H1 (cell line): ENCODE results near the gene BCL2L1. TPM values are rescaled to one million over a fixed set of nuclear protein-coding genes. Genes with fewer than 3 reads are reported as not detected.

Source experiments
- CTCF ChIA-PET: fragments of 300-600 bp; sonication (Branson Sonifier 250); formaldehyde crosslinking; loops from one replicate; lab custom pipeline; 2021; ENCODE audit not compliant: partially characterized antibody; lab: Charles Lee
- POLR2A ChIA-PET: fragments of 300-600 bp; sonication (Branson Sonifier 250); formaldehyde crosslinking; loops from one replicate; lab custom pipeline; 2021; ENCODE audit warnings: inconsistent platforms; ENCODE audit not compliant: partially characterized antibody; lab: Charles Lee
- DNase-seq, 2 experiments: peaks; one replicate each; pipeline versions ENCODE4 v3.0.0 to v3.0.0-alpha.2; 2010 to 2022; ENCODE audit warnings: low spot score in 2 of 2, low read depth in 1 of 2, mixed read lengths in 1 of 2
- FAIRE-seq: peaks from 2 replicates; lab custom pipeline; 2011; peaks lifted over from hg19 to GRCh38; lab: Jason Lieb, UNC
- H2AFZ ChIP-seq: 2 replicates; pipeline ENCODE4 v1.8.1; 2012; ENCODE audit warnings: low read length, inconsistent platforms
- H2AK5ac ChIP-seq: 2 replicates; pipeline ENCODE4 v1.6.1; 2013; ENCODE audit warnings: low read depth, low read length
- H2BK120ac ChIP-seq: replicated peaks from 2 replicates; pipeline ENCODE3; 2013; ENCODE audit warnings: low read depth, low read length, inconsistent platforms
- H2BK12ac ChIP-seq: 2 replicates; pipeline ENCODE4 v1.6.1; 2013; ENCODE audit warnings: low read depth, low read length
- H2BK15ac ChIP-seq: 2 replicates; pipeline ENCODE4 v1.6.1; 2013; ENCODE audit warnings: low read length
- H2BK20ac ChIP-seq: 2 replicates; pipeline ENCODE4 v1.6.1; 2013; ENCODE audit warnings: low read length
- H2BK5ac ChIP-seq: 2 replicates; pipeline ENCODE4 v1.6.1; 2013; ENCODE audit warnings: low read depth, low read length
- H3K14ac ChIP-seq: 2 replicates; pipeline ENCODE4 v1.6.1; 2013; ENCODE audit warnings: inconsistent platforms; ENCODE audit not compliant: insufficient read length
- H3K18ac ChIP-seq: 2 replicates; pipeline ENCODE4 v1.6.1; 2013; ENCODE audit warnings: low read length; ENCODE audit errors: extremely low read depth
- H3K23ac ChIP-seq: 2 replicates; pipeline ENCODE4 v1.6.1; 2013; ENCODE audit warnings: inconsistent platforms; ENCODE audit not compliant: insufficient read length
- H3K23me2 ChIP-seq: 2 replicates; pipeline ENCODE4 v1.6.1; 2013; ENCODE audit warnings: low read depth, low read length
- H3K27ac ChIP-seq: 2 replicates; pipeline ENCODE4 v1.6.1; 2011; ENCODE audit warnings: low read depth, low read length, inconsistent platforms
- H3K27me3 ChIP-seq, 4 experiments: replicated peaks in 1 of 4; 1 replicate in 1 of 4; 2 replicates in 3 of 4; pipeline versions ENCODE4 v1.6.1 to v1.8.1; 2011 to 2013; ENCODE audit warnings: low read length in 3 of 4, mild to moderate bottlenecking in 3 of 4, inconsistent platforms in 2 of 4, mixed read lengths in 2 of 4, moderate library complexity in 1 of 4; ENCODE audit not compliant: control insufficient read depth in 3 of 4, insufficient read depth in 3 of 4; ENCODE audit errors: extremely low read depth in 1 of 4
- H3K36me3 ChIP-seq, 4 experiments: 2 replicates each; pipeline versions ENCODE4 v1.6.1 to v1.8.1; 2011 to 2013; ENCODE audit warnings: mild to moderate bottlenecking in 4 of 4, low read length in 3 of 4, moderate library complexity in 2 of 4, control low read depth in 1 of 4, inconsistent platforms in 1 of 4; ENCODE audit not compliant: insufficient read depth in 4 of 4, control insufficient read depth in 2 of 4
- H3K4ac ChIP-seq: replicated peaks from 2 replicates; pipeline ENCODE3; 2013; ENCODE audit warnings: low read length, low read depth, mixed read lengths, inconsistent platforms; ENCODE audit not compliant: insufficient read length
- H3K4me1 ChIP-seq, 4 experiments: replicated peaks in 1 of 4; 1 replicate in 1 of 4; 2 replicates in 3 of 4; pipeline versions ENCODE4 v1.6.1 to v1.8.1; 2011 to 2013; ENCODE audit warnings: low read length in 3 of 4, inconsistent platforms in 2 of 4, mixed read lengths in 1 of 4; ENCODE audit not compliant: insufficient read depth in 4 of 4, control insufficient read depth in 3 of 4
- H3K4me2 ChIP-seq, 2 experiments: 2 replicates each; pipeline versions ENCODE4 v1.6.1 to v1.8.1; 2011 to 2013; ENCODE audit warnings: low read depth in 2 of 2, low read length in 2 of 2, control low read depth in 1 of 2, inconsistent platforms in 1 of 2, mild to moderate bottlenecking in 1 of 2; ENCODE audit not compliant: insufficient read depth in 1 of 2
- H3K4me3 ChIP-seq, 4 experiments: fragments of 200-600, 300-600 bp in 1 of 4; sonication (generic), shearing (Covaris generic), sonication (Bioruptor Twin) in 1 of 4; 2 replicates each; pipeline versions ENCODE4 v1.5.1 to v1.8.1; 2011 to 2016; ENCODE audit warnings: low read length in 4 of 4, low read depth in 3 of 4, control low read depth in 2 of 4, inconsistent platforms in 2 of 4, mild to moderate bottlenecking in 2 of 4, mixed read lengths in 1 of 4, moderate library complexity in 1 of 4; ENCODE audit not compliant: insufficient read depth in 2 of 4; ENCODE audit errors: extremely low read depth in 1 of 4
- H3K56ac ChIP-seq: replicated peaks from 2 replicates; pipeline ENCODE3; 2013; ENCODE audit warnings: low read depth, mild to moderate bottlenecking, mixed read lengths, low read length, inconsistent platforms; ENCODE audit not compliant: insufficient read length
- H3K79me1 ChIP-seq: 2 replicates; pipeline ENCODE4 v1.6.1; 2013; ENCODE audit warnings: low read depth, low read length, control low read depth
- H3K79me2 ChIP-seq, 2 experiments: 2 replicates each; pipeline versions ENCODE4 v1.6.1 to v1.8.1; 2012 to 2013; ENCODE audit warnings: low read length in 2 of 2, mild to moderate bottlenecking in 2 of 2, inconsistent platforms in 1 of 2; ENCODE audit not compliant: insufficient read depth in 2 of 2, control insufficient read depth in 1 of 2
- H3K9ac ChIP-seq, 4 experiments: replicated peaks in 1 of 4; 1 replicate in 1 of 4; 2 replicates in 3 of 4; pipeline versions ENCODE4 v1.6.1 to v1.8.1; 2011 to 2013; ENCODE audit warnings: low read depth in 3 of 4, low read length in 3 of 4, control low read depth in 2 of 4, mild to moderate bottlenecking in 2 of 4, moderate library complexity in 2 of 4, inconsistent platforms in 1 of 4; ENCODE audit errors: extremely low read depth in 1 of 4
- H3K9me3 ChIP-seq, 2 experiments: 2 replicates each; pipeline versions ENCODE4 v1.6.1 to v1.8.1; 2012 to 2013; ENCODE audit warnings: mild to moderate bottlenecking in 2 of 2, moderate library complexity in 2 of 2, control low read depth in 1 of 2, inconsistent platforms in 1 of 2, low read depth in 1 of 2, low read length in 1 of 2, mixed read lengths in 1 of 2; ENCODE audit not compliant: insufficient read depth in 2 of 2
- H4K20me1 ChIP-seq, 2 experiments: replicated peaks in 1 of 2; 2 replicates each; pipeline versions ENCODE3 to v1.8.1; 2011 to 2013; ENCODE audit warnings: inconsistent platforms in 2 of 2, low read length in 2 of 2, mild to moderate bottlenecking in 1 of 2; ENCODE audit not compliant: insufficient read depth in 2 of 2, control insufficient read depth in 1 of 2
- H4K5ac ChIP-seq: 2 replicates; pipeline ENCODE4 v1.6.1; 2013; ENCODE audit warnings: low read length, low read depth, mixed read lengths, inconsistent platforms; ENCODE audit not compliant: insufficient read length
- H4K8ac ChIP-seq: 2 replicates; pipeline ENCODE4 v1.8.0; 2013; ENCODE audit warnings: mild to moderate bottlenecking, moderate library complexity, low read length, inconsistent platforms; ENCODE audit not compliant: insufficient read depth; ENCODE audit errors: extremely low read depth
- H4K91ac ChIP-seq: replicated peaks from 2 replicates; pipeline ENCODE3; 2013; ENCODE audit warnings: low read length, mixed read lengths, inconsistent platforms; ENCODE audit not compliant: insufficient read length
- CBX8 ChIP-seq: fragments of 300-800, 300-1000 bp; sonication (generic); IDR thresholded peaks from 2 replicates; pipeline ENCODE4 v1.7.1; 2016; ENCODE audit warnings: low read depth, low read length, borderline replicate concordance
- GTF2F1 ChIP-seq: IDR thresholded peaks from 2 replicates; pipeline ENCODE4 v1.6.1; 2012; ENCODE audit warnings: low read depth, low read length, improper control_type of control experiment, borderline replicate concordance
- HDAC6 ChIP-seq: IDR thresholded peaks from one replicate; pipeline ENCODE4 v1.7.1; 2012; ENCODE audit warnings: low read depth, mild to moderate bottlenecking, inconsistent platforms, low read length, moderate library complexity
- JUND ChIP-seq: IDR thresholded peaks from 2 replicates; pipeline ENCODE4 v1.6.1; 2011; ENCODE audit warnings: mild to moderate bottlenecking, improper control_type of control experiment, low read length
- POU5F1 ChIP-seq: IDR thresholded peaks from 2 replicates; pipeline ENCODE4 v1.6.1; 2011; ENCODE audit warnings: low read depth, mild to moderate bottlenecking, low read length, moderate library complexity
- RBBP5 ChIP-seq: IDR thresholded peaks from 2 replicates; pipeline ENCODE4 v1.7.1; 2012; ENCODE audit warnings: low read depth, mild to moderate bottlenecking, inconsistent platforms, low read length, moderate library complexity, borderline replicate concordance
- SAP30 ChIP-seq: fragments of 300-600 bp; sonication (generic); IDR thresholded peaks from 2 replicates; pipeline ENCODE4 v1.7.1; 2012; ENCODE audit warnings: low read length, moderate library complexity, mild to moderate bottlenecking, inconsistent platforms; ENCODE audit not compliant: insufficient read depth, insufficient replicate concordance
- SIRT6 ChIP-seq: IDR thresholded peaks from one replicate; pipeline ENCODE4 v1.7.1; 2012; ENCODE audit warnings: low read length, inconsistent platforms
- SP4 ChIP-seq: IDR thresholded peaks from 2 replicates; pipeline ENCODE4 v1.6.1; 2012; ENCODE audit warnings: low read length, inconsistent platforms
- TBP ChIP-seq: IDR thresholded peaks from 2 replicates; pipeline ENCODE4 v1.6.1; 2011; ENCODE audit warnings: low read depth, low read length, improper control_type of control experiment
- TCF12 ChIP-seq: IDR thresholded peaks from 2 replicates; pipeline ENCODE4 v1.6.1; 2011; ENCODE audit warnings: low read depth, mild to moderate bottlenecking, low read length
- TEAD4 ChIP-seq: IDR thresholded peaks from 2 replicates; pipeline ENCODE4 v1.6.1; 2012; ENCODE audit warnings: low read depth, low read length, inconsistent platforms, mixed read lengths
- WGBS, 2 experiments: shearing (Covaris generic) in 1 of 2; methylation state at CpG; one replicate each; pipeline versions ENCODE4 v1.1.6 to v1.1.7; 2013 to 2015; ENCODE audit warnings: low lambda C conversion rate in 2 of 2, mixed read lengths in 2 of 2, inconsistent platforms in 1 of 2, low coverage in 1 of 2, missing lambda C conversion rate in 1 of 2; ENCODE audit not compliant: insufficient replicate concordance in 2 of 2, insufficient coverage in 1 of 2, insufficient read length in 1 of 2; ENCODE audit errors: extremely low coverage in 1 of 2, missing lambda C conversion rate in 1 of 2; 5-methylcytosine and 5-hydroxymethylcytosine counted together
- polyA plus RNA-seq, 7 experiments: library from polyadenylated mRNA; depleted of rRNA in 3 of 7; stranded (reverse) in 5 of 7; unstranded in 2 of 7; fragments of >200 nt in 5 of 7; fragments of 200-250 nt in 2 of 7; gene quantifications; 1 replicate in 5 of 7; 2 replicates in 1 of 7; 4 replicates in 1 of 7; pipeline versions ENCODE4 v1.2.1 to v1.2.3, GENCODE V29; 2011 to 2013; ENCODE audit warnings: missing spikeins in 2 of 7, mixed read lengths in 2 of 7
- total RNA-seq: library from RNA; stranded (reverse); fragmentation: NEBNext Ultra II Directional; extraction: Animal tissue kit (Norgen Biotek cat#: 25700); gene quantifications from 2 replicates; pipeline ENCODE4 v1.2.1, GENCODE V29; 2021

Gene BCL2L1
- total and polyA plus RNA-seq, 2 of the 8 experiments (the other 6 are each of a cell fraction or from before 2014, with no cell fraction given): 64.9 to 66.1 TPM

DNA sequence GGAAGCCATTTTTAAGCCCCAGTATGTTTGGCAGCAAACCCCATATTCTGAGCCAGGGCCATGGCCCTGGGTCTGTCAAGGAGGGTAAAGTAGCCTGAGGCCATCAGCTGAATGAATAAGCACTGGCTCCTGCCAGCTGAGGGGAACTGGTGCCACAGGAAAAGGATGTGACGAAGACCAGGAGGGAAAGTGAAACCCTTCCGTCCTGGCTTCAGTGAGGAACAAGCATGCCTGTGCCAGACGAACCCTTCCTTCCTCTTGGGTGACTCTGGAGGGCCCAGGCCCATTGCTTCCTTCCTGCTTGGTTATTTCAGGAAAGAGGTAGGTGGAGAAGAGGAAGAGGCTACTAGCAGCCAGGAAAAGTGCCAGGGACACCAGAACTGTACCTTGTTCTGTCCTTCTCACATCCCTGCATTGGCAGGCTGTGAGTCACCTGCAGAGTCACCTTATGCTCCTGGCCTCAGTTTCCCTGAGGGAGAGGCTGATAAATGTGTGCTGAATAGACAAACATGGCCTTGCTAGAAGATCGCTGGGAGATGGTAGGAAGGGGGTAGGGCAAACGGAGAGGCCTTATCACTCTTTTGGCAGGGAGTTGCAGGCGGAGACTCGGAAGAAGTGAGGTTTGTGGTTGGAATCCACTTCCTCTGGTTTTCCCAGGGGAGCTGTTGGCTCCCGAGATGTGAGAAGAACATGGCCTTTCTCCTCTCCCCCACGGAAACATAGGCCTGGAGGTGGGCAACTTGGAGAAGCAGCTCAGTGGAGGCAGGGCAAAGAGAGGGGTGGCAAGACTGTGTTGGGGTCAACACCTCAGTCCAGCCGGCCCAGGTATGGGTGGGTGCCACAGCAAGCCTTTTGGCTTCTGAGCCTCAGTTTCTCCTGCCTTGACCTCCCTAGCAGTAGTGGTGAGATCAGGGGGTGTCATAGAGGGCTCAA is 47.5 kb downstream of the BCL2L1 start:
- Histone ChIP-seq H4K20me1 (no peaks in the 10 kb centered on the region), H2AFZ (no peak overlapping the region), H3K18ac (no peak overlapping the region), H3K4me2 (no peak overlapping the region), H4K8ac (no peak overlapping the region), H2AK5ac (no peak overlapping the region), H2BK5ac (no peak overlapping the region), H3K4ac (no peak overlapping the region), H3K4me1 (peaks cover 3 to 7% (median 6%) of the 10 kb centered on the region in 4 experiments; a peak in 6 of 7 replicates), H3K23me2 (no peaks in the 10 kb centered on the region), H4K5ac (no peak overlapping the region), H3K79me2 (peaks cover 0 to 2% of the 10 kb centered on the region in 2 experiments; a peak in 1 of 4 replicates), H3K79me1 (peaks cover 3% of the 10 kb centered on the region; the same call in 1 of the 2 replicates), H2BK15ac (no peak overlapping the region), H3K23ac (no peak overlapping the region), H3K14ac (no peak overlapping the region), H3K56ac (no peak overlapping the region), H3K36me3 (peaks cover 0 to 2% (median 0%) of the 10 kb centered on the region in 4 experiments; a peak in 3 of 8 replicates), H2BK120ac (no peak overlapping the region), H3K27me3 (no peaks in the 10 kb centered on the region), H3K9ac (no peak overlapping the region), H2BK20ac (no peak overlapping the region), H2BK12ac (no peak overlapping the region), H4K91ac (no peak overlapping the region), H3K27ac (no peak overlapping the region), H3K9me3 (no peaks in the 10 kb centered on the region), H3K4me3 (no peak overlapping the region)
- WGBS, 2 experiments: 91% methylated on average over 10 of the region's 10 CpGs; no CpG with 5 or more reads in 1 of the 2 experiments
- POLR2A ChIA-PET: interaction anchor here (1.6 to 2.3 kb wide), 4 partner anchors 9 to 37 kb away, joined by 5 to 7 read pairs (median 6); no protein-coding TSS in a partner anchor
- FAIRE-seq (no peak), DNase-seq (no peak)
- CTCF ChIA-PET: interaction anchor here (1.0 to 9.3 kb wide), 7 partner anchors 11 to 115 kb away, joined by 3 to 52 read pairs (median 9); no protein-coding TSS in a partner anchor
- no peak for TF ChIP-seq TEAD4
- no peak for TF ChIP-seq HDAC6
- TF ChIP-seq TCF12: no peak
- no peak for TF ChIP-seq GTF2F1
- TF ChIP-seq CBX8: no peak
- TF ChIP-seq TBP: no peak
- TF ChIP-seq SAP30: no peak
- TF ChIP-seq RBBP5: no peak
- no peak for TF ChIP-seq JUND
- no peak for TF ChIP-seq SIRT6
- TF ChIP-seq POU5F1: no peak
- TF ChIP-seq SP4: no peak
